Stimulated activated CD4-positive, alpha-beta T cell treated with anti-CD3 and anti-CD28 coated beads, Interleukin-2, amount 100 ng/mL, for 48 hours (primary cell): ENCODE measurements around the gene DAGLB.
A peak's percentile ranks its signal among the peaks of the same experiment; 100 is the strongest.
"Not testable (repeated sequence)": the region's sequence is repeated elsewhere in the genome, so short reads cannot be mapped to it uniquely, and the experiment has no call there.

Experiments
- DNase-seq, 2 donors: peaks; one replicate each; pipeline ENCODE4 v3.0.0-alpha.2; 2020

Gene DAGLB

GRCh38 chr7:6394114-6394513 is 53.6 kb downstream of the DAGLB start:
- no peak for DNase-seq

GRCh38 chr7:6393667-6394056 is 54.1 kb downstream of the DAGLB start:
- no peak for DNase-seq

- DNase-seq = peak in 1 of 2 donors; percentile 30
These were observed 54.8 kb downstream of the DAGLB start for GRCh38 chr7:6392712-6393666.

GRCh38 chr7:6389728-6390127 is 58.0 kb downstream of the DAGLB start:
- no peak for DNase-seq

- DNase-seq = no peak
These were observed 59.9 kb downstream of the DAGLB start for GRCh38 chr7:6387734-6388294.

GRCh38 chr7:6386779-6387178 is 61.0 kb downstream of the DAGLB start:
- no peak for DNase-seq

- DNase-seq = no peak
These were observed 61.7 kb downstream of the DAGLB start for GRCh38 chr7:6385909-6386560.

- no peak for DNase-seq
These were observed 62.5 kb downstream of the DAGLB start for GRCh38 chr7:6385110-6385781.

- no peak for DNase-seq
These were observed 63.4 kb downstream of the DAGLB start for GRCh38 chr7:6384327-6384726.

GRCh38 chr7:6382817-6383216 is 64.9 kb downstream of the DAGLB start:
- no peak for DNase-seq

- not testable (repeated sequence) for DNase-seq
These were observed 65.9 kb downstream of the DAGLB start for GRCh38 chr7:6381846-6382245.

GRCh38 chr7:6380310-6381095 is 67.3 kb downstream of the DAGLB start:
- no peak for DNase-seq

GRCh38 chr7:6379886-6380285 is 67.9 kb downstream of the DAGLB start:
- DNase-seq = no peak

- not testable (repeated sequence) for DNase-seq
These were observed 69.2 kb downstream of the DAGLB start for GRCh38 chr7:6378556-6378955.

GRCh38 chr7:6376820-6377219 is 70.9 kb downstream of the DAGLB start:
- DNase-seq = no peak

GRCh38 chr7:6375348-6376101 is 72.2 kb downstream of the DAGLB start:
- DNase-seq = no peak

- no peak for DNase-seq
These were observed 80.0 kb downstream of the DAGLB start for GRCh38 chr7:6367701-6368211.

- DNase-seq = no peak
These were observed 82.3 kb downstream of the DAGLB start for GRCh38 chr7:6365451-6365850.

- DNase-seq = no peak
These were observed 86.9 kb downstream of the DAGLB start for GRCh38 chr7:6360841-6361240.

GRCh38 chr7:6359734-6360133 is 88.0 kb downstream of the DAGLB start:
- no peak for DNase-seq
